DMS53 treated with DMSO at 0.1 percent for 48 hours (cell line): ENCODE results near the gene BCL2L1.
A peak's percentile ranks its signal among the peaks of the same experiment; 100 is the strongest.

Source experiments
- DNase-seq: peaks from one replicate; lab custom pipeline; 2025; ENCODE audit not compliant: unreplicated experiment; lab: John Stamatoyannopoulos, UW

Gene BCL2L1

DNA sequence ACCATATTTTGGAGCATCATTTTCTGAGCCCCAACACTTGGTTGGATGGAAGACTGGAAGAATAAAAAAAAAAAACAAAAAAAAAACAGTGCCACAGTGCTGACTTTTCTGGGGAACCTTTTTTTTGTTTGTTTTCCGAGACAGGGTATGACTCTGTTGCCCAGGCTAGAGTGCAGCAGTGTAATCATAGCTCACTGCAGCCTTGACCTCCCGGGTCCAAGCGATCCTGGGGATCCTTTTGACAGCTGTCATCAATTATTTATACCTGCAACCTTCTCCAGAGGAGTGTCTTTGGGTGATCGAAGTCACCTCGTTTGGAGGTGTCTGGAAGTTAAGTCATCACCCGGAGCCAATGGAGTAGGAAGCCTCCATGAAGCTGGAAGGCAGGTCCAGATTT lies 8.7 kb upstream of the BCL2L1 start:
- no peak for DNase-seq

DNA sequence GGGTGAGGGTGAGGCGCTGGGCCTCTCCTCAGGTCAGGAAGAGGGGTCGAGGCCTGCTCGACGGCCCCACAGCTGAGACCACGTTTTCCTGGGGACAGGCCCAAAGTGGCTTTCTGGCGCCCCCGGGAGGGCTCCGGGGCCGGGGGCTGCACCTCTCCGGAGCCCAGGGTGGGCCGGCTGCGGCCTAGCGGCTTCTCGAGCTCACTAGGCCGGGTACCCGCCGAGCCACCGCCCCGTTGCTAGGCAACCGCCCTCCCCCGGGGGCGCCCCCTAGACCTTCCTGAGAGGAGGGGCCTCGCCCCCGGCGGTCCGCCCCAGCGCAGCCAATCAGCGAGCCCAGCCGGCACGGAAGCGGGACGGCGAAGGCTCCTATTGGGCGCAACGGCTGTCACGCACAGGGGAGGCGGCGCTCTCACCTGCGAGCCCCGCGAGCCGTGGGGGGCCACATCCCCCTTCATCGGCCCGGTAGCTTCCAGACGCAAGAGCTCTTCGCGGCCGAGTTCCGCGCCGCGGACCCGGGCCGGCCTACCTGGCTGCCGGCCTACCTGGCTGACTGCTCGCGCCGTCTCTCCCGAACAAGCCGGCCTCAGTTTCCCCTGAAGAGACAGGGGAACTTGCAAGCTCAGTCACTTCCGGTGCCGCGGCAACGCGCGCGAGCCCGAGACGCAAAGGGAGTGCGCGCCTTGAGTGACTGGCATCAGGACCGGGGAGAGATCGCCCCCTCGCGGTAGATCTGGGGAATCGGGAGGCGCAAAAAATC lies 831 bp upstream of the BCL2L1 start:
- DNase-seq = peak; percentile 95

- no peak for DNase-seq
Measured at GRCh38 chr20:31723069-31723318, 326 bp upstream of the BCL2L1 start.

DNA sequence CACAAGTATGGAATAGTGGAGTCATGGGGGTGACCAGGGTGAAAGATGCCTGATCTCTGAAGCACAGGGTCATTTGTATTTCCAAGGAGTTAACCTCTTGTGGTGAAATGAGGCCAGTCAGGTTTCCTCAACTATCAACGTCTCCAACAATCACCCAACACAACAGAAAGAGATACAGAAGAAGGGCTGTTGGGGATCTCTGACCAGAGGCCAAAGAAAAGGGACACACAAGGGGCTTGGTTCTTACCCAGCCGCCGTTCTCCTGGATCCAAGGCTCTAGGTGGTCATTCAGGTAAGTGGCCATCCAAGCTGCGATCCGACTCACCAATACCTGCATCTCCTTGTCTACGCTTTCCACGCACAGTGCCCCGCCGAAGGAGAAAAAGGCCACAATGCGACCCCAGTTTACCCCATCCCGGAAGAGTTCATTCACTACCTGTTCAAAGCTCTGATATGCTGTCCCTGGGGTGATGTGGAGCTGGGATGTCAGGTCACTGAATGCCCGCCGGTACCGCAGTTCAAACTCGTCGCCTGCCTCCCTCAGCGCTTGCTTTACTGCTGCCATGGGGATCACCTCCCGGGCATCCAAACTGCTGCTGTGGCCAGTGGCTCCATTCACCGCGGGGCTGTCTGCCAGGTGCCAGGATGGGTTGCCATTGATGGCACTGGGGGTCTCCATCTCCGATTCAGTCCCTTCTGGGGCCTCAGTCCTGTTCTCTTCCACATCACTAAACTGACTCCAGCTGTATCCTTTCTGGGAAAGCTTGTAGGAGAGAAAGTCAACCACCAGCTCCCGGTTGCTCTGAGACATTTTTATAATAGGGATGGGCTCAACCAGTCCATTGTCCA lies 1.0 kb downstream of the BCL2L1 start:
- DNase-seq = no peak

DNA sequence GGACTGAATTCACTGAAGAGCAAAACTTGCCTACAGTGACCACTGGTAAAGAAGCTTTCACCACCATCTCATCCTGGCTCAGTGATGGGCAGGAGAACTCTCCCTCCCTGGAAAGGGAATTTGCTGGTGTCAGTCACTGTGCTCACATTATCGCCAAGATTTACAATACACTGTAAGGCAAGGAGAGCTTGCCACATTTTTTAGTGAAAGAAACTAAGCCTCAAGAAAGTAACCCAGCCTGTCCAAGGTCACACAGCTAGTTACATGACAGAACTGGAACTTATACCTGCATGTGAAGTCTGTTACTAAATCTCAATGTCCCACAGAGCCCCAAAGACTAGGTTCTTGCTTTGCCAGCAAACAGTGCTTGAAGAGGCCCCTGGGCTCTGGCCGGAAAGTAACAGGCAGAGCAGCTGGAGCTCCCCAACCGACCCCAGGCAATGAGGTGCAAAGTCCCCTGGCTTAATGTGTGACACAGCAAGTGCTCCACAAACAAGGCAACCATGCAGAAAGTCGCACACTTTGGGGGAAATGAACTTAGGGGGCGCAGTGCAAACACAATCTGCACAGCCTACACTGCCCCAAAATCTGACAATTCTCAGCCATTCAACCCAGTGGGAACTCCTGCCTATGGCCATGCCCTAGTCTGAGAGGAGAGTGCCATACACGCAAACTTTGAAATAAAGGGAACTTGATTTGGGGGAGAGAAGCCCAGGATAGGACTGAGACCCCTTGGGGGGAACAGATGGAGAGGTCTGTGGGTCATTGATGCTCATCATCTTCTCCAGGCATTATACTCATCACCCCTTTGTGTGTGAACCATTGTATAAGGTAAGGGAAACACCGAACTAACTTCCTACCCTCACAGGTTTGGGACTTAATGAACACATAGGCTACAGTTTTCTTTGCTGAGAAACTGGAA lies 1.9 kb downstream of the BCL2L1 start:
- DNase-seq = no peak

GRCh38 chr20:31719644-31720485 lies 2.8 kb downstream of the BCL2L1 start:
- DNase-seq = peak; percentile 25

GRCh38 chr20:31718952-31719643 lies 3.6 kb downstream of the BCL2L1 start:
- DNase-seq = no peak

GRCh38 chr20:31717478-31718201 lies 5.0 kb downstream of the BCL2L1 start:
- DNase-seq = no peak

GRCh38 chr20:31716818-31717477 lies 5.7 kb downstream of the BCL2L1 start:
- DNase-seq = no peak

- no peak for DNase-seq
Measured at GRCh38 chr20:31716351-31716750, 6.3 kb downstream of the BCL2L1 start.

GRCh38 chr20:31715766-31716165 lies 6.9 kb downstream of the BCL2L1 start:
- no peak for DNase-seq

DNA sequence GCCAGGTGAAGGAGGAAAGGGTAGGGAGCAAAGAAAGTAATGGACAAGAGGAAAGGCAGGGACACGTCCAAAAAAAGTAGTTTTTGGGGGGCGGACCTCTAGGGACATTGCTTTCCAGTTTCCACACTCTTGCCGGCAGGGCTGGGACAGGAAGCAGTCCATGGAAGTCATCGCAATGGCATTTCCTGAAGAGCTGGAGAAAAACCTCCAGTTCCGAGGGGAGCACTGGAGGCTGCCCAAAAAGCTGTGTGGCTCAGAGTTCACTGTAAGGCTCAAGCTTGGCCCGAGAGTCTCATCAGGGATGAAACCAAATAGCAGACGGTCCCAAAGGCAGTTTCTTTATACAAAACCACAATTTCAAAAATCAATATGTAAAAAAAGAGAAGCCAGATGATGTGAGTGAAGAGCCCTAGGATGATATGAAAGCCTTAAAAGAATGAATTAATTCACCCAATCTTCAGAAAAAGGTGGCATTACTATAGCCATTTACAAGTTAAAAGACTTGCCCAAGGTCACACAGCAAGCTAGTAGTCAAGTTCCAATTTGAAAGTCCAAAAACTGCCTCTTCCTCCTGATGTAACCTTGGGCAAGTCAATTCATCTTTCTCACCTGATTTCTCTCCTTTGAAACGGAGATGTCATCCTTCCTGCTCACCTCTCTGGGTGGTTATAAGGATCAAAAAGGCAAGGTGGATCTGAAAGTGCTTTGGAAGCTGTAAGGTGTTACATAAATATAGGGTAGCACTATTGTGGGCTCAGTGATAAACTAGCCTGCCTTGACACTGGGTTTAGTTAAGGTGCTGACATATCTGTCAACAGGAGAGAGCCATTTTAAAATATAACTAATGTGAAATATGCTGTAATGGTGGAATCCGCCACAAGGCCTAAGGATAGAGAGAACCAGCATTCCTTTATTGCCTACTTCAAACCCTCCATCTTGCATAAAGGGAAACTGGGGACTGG lies 9.1 kb downstream of the BCL2L1 start:
- no peak for DNase-seq

DNA sequence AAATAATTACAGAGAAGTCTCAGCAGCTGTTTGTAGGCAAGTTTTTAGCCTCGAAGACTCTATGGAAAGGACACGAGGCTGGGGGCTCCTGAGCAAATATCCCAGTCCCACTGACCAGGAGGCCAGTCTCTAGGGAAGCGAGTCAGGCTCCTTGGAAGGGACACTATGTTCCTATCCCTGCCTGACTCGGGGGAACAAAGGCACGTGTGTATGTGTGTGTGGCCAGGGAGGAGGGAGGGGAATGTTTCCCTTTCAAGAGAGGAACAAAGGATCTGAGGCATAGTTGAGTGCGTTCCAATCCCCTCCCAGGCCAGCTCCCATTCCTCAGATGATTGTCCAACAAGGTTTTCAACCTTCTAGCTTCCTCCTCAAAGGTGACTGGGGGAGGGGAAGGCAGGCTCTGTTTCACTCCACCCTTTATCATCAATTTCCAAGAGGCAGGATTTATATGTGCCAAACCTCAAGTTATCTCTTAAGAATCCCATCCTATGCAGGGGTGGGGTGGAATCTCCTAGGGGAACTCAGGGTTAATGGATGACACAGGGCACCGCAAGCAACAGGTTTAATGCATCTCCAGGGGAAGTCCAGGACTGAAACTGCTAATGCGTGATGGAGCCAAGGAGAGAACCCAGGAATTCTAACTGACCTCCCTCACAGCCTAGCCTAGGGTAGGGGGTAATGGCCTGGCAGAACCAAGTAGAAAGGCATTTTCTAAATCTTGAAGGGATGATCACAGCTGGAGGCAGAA lies 9.9 kb downstream of the BCL2L1 start:
- peak; percentile 41 for DNase-seq

- peak; percentile 34 for DNase-seq
Measured at GRCh38 chr20:31712112-31712553, 10.5 kb downstream of the BCL2L1 start.

DNA sequence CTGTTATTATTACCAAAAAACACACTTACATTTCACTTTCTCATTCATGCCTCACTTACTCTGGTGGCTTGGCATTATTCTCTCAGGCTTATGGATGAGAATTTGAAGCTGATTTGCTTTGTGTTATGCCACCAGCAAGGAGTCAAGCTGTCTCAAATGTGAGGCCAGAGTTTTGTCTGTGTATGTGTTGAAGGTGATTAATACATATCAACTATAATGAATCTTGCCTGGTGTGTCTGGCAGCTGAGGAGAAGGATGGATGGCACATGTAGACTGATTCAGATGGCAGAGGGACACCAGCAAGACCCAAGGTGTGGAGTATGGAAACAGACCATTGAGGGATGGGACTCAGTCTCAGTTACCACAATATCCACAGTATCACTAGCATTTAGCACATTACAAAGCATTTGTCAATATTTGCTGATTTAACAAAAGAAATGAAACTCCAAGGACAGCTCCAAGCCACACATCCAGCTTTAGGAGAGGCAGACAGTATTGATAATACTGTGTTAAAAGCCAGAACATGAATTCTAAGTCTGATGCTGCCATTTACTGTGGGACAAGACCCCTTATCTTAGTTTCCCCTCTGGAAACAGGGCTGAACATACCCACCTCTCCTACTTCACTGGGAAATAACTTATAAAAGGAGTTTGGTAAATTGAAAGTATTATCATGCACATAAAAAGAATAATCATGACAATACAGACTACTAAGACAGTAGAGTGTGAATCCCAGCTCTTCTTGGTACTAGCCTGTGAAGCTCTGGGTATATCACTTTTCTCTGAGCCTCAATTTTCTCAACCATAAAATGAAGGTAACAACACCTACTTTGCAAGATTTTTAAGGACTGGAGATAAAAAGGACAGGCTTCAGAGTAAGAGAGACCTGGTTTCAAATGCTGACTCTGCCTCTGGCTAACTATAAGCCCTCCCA lies 11.2 kb downstream of the BCL2L1 start:
- DNase-seq = peak; percentile 60
